Measurements from ENCODE around the gene NKG7.
"Not testable (repeated sequence)": the region's sequence is repeated elsewhere in the genome, so short reads cannot be mapped to it uniquely, and the experiment has no call there.

The NKG7 gene, protein sequence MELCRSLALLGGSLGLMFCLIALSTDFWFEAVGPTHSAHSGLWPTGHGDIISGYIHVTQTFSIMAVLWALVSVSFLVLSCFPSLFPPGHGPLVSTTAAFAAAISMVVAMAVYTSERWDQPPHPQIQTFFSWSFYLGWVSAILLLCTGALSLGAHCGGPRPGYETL

DNA sequence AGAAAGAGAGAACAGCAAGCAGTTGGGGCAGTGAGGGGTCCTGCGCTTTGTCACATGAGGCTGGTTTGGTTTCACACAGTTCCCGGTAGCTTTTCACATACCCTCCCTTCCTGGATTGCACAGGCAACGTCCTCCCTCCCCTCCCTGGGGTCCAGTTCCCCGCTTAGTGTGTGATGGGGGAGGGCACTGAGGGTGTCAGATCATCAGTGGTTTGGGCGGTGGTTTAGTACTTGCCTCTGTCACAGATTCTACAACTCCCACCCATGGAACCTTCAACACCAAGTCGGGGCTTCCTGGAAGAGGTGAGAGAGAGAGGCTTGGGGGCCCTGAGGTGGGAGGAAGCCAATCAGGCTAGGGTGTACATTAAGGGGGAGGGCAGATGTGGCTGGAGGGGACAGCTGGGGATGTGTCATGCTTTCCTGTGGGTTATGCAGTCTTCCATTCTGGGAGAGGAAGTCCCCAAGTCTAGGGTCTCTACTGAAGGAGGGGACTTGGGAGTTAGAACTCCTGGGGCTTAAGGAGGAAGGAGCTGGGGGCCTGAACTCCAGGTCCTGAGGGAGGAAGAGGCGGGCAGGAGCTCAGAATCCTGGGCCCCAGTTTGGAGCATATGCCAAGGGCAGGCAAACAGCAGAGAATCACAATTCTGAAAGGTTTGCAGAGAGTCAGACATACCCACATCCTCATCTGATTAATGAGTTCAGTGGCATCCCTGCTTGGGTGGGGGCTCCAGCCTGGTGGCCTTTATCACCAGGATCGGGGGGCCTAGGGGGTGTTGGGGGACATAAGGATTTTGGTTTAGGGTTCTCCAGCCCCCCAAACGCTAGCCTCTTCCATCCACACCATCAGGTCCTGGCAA lies at the start of gene NKG7:
TSS of gene NKG7 (minus strand) at position 6 of the 856 bp plus-strand sequence. CDS start 119 bp downstream, outside the sequence.
- peak; percentile 62 for DNase-seq (ENCODE audit: low read depth)

DNA sequence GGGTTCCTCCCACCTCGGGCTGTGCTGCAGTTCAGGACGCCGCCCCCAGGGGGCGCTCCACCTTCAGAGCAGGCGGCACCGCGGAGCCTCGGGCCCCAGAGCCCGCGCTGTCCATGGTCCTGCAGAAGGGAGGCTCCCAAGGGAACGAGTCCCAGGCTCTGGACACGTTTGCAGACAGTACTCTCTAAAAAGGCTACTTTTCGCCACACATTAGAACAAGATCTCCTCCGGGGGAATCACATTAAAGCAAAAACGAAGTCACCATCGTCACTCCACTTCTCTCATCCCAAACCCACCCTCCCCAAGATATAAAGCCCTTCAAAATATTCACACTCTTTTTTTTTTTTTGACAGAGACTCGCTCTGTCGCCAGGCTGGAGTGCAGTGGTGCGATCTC lies 49.6 kb upstream of the NKG7 start:
- peak; percentile 75 for DNase-seq (ENCODE audit: low read depth)

DNA sequence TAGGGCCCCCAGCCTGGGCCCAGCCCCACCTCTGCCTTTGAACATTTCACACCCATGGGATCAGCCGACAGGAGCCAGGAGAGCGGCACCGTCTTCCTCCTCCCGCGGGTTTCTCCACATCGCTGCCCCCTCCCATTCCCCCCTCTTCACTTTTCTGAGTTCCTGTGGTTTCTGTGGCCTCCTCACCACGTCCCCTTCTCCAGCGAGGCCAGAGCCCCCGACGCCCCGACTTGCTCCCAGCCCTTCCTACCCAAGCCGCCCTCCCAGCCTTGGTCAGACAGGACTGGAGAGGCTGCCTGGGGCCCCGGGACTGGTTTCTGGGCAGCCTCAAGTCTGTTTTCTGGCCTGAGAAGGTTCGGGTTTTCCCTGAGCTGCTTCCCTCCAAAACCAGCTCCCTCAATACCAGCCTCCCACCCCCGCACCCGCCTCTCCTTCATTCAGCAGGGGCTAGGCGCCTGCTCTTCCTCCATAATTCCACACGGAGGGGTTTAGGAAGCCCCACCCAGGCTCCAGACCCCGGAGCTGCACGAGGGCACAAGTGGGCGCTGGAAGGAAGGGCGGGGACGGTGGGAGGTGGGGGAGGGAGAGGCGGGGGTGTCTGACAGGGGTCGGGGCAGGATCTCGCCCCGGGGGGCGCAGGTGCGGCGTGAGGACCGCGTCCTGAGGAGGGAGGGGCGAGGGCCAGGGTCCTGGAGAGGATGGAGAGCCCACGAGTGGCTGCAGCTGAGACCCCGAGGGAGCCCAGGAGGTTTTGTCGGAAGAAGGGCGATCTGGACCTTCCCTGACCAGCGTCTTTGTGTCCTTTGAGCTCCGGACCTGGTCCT lies 49.0 kb upstream of the NKG7 start:
- DNase-seq (ENCODE audit: low read depth): no peak

DNA sequence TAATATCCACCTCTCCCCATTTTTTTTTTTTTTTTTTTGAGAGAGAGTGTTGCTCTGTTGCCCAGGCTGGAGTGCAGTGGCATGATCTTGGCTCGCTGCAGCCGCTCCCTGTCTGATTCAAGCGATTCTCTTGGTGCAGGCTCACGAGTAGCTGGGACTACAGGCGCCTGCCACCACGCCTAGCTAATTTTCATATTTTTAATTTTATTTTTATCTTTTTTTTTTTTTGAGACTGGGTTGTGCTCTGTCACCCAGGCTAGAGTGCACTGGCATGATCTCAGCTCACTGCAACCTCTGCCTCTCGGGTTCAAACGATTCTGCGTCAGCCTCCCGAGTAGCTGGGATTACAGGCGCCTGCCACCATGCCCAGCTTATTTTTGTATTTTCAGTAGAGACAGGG lies 48.1 kb upstream of the NKG7 start:
- DNase-seq (ENCODE audit: low read depth): not testable (repeated sequence)

DNA sequence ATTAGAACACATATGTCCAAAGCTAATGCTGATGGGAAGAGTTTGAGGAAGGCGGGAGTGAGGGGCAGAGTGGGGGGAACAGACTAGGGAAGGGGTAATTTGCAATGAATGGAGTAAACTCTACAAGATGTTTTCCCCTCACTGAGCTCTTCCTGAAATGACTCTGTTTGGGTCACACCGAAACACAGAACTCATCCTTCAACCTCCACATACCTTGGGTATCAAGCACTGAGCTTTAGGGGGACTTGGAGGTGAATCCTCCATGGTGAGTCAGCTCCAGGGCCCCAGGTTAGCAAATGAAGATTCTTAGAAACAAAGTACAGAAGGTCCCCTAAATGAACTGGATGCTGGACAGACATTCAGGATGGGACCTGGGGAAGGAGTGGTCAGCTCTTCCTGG lies 46.3 kb upstream of the NKG7 start:
- no peak for DNase-seq (ENCODE audit: low read depth)

DNA sequence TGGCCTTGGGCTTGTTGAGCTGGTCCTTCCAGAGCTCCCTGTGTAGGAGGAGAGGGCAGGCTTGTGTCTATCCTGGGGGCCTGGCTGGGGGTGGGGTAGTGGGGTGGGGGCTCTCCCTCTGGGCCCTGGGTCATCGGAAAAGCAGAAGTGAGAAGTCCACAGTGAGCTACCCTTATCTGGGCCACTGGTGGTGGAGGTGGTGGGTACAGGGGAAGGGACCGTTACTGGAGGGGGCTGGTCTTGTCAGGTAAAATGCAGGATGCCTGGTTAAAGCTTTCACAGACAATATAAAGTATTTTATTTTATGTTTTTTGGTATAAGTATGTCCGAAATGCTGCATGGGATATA lies 45.3 kb upstream of the NKG7 start:
- no peak for DNase-seq (ENCODE audit: low read depth)

DNA sequence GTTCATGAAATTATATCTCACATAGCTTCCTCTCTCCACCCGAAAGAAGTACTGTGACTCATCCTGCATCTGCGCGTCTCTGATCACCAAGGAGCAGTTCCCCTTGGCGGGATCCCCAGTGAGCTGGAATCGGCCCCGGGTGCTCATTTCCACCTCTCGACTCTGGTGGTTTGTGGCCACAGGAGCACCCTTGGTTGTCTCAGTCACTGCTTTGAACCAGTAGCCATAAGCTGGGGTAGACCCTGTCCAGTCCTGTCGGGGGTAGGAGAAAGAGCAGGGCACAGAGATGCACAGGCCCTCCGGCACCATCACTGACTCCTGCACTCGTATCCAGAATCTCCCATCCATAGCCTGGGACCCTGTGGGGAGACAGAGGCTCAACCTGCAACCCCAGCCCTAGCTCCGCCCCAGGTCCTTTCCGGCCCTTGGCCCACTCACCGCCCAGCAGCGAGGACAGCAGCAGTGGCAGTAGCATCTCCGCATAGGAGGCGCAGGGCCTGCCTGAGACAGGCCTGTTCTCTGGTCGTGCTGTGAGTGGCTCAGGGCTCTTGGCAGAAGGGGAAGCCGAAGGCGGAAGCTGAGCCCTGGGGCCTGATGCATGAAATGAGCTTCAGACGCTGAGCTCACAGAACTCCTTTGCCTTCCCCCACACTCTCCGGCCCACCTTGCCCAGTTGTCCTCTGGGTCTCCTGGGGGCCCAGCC lies 44.8 kb upstream of the NKG7 start, which contains the start of gene SIGLEC10:
TSS of gene SIGLEC10 (minus strand) at position 536 of the 703 bp plus-strand sequence. CDS start at position 475, 61 bp downstream.
- DNase-seq (ENCODE audit: low read depth): no peak

DNA sequence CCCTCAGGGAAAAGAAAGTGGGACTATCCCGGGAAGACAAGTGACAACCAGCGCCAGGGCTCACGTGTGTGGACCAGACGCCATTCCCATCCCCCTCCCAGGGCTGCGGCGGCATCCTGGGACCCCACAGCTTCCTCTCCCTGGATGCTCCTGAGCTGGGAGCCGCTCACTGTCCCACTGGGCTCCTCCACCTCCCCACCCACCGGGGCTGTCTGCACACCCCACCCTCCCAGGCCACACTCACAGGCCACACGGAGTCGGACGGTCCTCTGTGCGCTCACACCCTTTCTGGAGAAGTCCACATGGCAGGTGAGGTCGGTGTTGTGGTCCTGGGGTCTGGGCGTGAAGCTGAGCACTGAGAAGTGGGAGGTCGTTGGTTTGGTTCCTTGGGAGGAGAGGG lies 44.0 kb upstream of the NKG7 start:
- not testable (repeated sequence) for DNase-seq (ENCODE audit: low read depth)

DNA sequence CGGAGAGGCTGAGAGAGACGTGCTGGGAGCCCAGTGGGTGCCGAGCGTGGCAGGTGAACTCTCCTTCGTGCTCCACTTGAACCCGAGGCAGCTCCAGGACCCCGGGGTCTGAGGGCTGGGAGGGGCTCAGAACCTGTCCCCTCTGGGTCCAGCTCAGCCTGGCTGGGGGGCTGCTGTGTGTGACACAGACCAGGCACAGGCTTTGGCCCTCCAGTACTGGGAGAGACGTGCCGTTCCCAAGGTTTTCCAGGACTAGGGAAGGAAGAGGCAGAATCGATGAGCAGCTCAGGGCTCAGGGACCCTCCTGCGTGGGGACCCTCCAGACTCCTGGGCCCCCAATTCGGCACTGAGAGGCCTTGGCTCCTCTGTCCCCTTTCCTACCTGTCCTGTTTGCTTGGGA lies 42.7 kb upstream of the NKG7 start:
- no peak for DNase-seq (ENCODE audit: low read depth)

DNA sequence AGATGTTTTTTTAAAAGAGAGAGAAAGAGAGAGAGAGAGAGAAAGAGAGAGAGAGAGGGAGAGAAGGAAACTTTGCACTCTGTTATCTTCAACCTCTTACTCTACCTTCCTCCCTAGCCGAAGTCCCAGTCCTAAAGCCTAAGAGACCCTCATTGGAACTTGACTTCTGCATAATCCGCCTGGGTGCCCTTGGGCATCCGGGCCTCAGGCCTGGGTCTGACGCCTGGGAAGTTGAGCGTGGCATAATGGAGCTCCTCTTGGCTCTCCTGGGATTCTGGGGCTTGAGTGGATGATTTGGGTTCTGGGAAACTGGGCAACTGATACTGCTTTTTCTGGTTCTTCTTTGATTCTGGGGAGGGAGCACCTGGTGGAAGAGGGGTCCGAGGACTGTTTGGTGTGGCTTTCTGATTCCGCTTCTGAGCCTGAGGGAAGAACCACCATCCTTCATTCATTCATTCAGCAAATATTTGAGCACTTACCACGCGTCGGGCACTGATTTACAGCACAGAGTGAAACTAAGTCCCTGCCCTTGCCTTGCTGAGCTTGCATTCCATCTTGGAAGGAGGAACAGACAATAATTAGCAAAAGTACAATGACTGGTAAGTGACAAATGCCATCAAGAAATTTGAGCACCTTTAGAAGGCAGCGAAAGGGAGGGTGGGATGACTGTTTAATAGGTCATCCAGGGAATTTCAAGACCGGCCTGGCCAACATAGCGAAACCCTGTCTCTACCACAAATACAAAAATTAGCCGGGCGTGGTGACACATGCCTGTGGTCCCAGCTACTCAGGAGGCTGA lies 38.7 kb upstream of the NKG7 start:
- no peak for DNase-seq (ENCODE audit: low read depth)

DNA sequence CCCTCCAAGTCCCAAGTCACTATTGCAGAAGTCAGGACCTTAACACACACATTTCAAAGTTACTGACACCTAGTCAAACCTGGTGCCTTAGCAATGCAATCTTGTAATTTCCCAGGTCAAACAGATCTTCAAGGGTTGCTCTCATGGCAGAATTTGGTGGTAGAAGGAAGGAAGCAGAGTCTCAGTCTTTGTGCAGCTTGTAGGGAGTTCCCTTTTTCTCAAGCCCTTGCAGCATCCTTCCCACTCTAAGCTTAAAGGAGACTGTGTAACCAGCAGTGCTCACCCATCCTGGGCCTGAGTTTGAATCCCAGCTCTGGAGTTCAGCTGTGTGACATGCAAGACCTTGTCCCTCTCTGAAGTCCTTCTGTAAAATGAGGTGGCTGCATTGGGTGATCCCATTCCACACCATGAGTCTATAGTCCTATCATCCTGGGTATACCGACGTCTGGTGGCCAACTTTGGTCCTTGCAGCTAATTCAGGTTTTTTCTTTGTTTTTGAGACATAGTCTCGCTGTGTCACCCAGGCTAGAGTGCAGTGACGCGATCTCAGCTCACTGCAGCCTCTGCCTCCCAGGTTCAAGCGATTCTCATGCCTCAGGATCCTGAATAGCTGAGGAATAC lies 35.2 kb upstream of the NKG7 start:
- DNase-seq (ENCODE audit: low read depth): no peak

DNA sequence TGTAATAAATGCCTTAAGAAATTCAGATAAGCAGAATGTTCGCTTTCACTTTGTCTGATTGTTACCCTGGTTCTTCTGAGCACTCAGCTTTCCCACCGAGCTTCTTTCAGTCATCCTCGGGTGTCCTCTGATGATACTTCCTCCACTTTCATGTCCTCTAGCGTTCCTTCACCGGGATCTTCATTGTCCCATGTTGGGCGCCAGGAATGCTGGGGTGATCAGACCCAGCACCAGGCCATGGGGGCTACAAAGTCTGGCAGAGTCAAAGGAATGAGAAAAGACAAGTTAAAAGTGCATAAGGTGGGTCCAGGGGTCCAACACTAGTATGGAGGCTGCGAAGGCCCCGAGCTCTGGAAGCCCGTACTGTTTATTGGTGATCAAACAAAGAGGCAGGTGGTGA lies 29.7 kb upstream of the NKG7 start:
- no peak for DNase-seq (ENCODE audit: low read depth)

DNA sequence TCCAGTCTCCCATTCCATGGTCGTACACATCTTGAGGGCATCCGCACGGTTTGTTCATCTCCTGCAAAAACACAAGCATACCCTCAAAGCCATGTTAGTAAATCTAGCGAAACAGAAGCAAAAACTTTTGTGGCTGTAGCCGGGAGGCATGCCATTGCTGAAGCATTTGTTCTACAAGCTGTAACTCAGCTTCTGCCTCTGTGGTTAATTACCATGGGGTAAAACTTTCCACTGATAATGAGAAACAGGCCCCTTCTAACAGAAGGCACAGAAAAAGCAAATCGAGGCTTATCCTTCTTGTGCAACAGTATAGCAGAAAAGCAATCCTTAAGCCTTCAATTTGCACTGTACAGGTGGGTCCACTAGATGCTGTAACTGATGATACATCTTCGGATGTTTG lies 27.5 kb upstream of the NKG7 start:
- not testable (repeated sequence) for DNase-seq (ENCODE audit: low read depth)

DNA sequence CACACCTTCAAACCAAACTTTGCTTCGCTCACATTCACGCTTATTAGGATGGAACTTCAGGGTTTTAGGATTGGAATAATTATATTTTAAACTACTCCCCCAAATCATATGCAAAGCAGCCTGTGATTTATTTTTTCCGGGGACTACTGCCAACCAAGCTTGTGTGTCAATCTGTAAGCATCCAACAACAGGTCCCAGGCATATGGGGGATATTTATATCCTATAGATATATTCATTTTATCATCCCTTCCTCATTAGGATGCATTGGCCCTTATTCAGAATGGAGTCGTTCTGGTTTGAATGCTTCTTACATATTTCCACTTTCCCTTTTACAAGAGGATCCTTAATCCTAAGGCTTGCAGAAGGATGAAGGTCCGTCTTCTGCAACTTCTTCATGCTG lies 26.8 kb upstream of the NKG7 start:
- no peak for DNase-seq (ENCODE audit: low read depth)

DNA sequence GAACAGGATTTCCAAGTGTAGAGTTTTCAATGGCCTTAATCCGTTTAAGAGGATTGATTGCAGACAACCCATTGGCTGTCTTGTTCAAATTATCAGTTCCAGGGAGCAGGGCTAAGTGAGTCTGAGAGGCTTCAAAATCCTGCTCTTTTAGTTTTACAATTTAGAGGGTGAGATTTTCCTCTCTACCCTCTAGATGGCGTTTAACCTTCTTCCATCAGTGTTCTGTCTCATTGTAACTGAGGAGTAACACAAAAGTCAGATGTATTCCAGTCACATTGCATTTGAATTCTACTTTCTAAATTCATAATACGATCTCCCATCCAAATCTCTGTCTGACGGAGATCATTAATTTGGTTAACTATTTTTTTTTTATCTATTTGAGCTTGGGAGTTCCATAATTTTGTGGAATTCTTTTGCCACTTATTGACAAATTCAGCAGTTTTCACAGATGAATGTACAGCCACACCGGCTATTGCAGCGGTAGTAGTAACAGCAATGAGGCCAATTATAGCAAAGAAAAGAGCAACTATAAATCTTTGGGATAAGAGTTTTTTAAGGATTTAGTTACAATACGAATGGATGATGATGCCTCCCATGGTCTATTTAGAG lies 25.7 kb upstream of the NKG7 start:
- DNase-seq (ENCODE audit: low read depth): no peak

DNA sequence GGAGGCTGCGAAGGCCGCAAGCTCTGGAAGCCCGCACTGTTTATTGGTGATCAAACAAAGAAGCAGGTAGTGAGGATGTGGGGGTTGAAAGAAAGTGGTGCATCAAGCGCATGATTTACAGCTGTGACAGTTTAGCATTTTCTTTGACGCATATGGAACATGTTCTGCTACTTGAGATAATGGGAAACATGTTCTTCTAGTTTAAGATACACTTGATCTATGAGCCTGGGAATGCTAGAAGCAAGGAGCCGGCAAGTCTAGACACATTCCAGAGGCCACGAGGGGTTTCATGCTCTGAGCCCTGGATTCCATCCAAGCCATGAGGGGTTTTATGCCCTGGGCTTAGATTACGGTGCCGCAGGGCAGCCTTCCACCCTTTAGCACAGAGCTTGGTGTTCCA lies 25.0 kb upstream of the NKG7 start:
- DNase-seq (ENCODE audit: low read depth): not testable (repeated sequence)

DNA sequence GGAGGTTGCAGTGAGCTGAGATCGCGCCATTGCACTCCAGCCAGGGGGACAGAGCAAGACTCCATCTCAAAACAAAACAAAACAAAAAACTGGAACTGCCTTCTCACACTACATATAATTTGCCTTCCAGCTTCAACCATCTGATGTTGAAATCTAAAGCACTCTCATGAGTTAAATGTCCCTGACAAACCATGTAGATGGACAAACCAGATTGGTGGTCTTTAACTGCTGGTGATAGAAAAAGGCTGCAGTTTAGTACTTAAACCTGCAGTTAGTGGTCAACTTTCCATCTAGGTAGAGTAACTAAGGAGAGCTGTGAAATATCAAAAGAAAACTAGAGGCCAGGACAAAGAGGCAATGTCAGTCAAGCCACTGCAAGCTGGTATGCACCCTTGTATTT lies 23.7 kb upstream of the NKG7 start:
- no peak for DNase-seq (ENCODE audit: low read depth)

DNA sequence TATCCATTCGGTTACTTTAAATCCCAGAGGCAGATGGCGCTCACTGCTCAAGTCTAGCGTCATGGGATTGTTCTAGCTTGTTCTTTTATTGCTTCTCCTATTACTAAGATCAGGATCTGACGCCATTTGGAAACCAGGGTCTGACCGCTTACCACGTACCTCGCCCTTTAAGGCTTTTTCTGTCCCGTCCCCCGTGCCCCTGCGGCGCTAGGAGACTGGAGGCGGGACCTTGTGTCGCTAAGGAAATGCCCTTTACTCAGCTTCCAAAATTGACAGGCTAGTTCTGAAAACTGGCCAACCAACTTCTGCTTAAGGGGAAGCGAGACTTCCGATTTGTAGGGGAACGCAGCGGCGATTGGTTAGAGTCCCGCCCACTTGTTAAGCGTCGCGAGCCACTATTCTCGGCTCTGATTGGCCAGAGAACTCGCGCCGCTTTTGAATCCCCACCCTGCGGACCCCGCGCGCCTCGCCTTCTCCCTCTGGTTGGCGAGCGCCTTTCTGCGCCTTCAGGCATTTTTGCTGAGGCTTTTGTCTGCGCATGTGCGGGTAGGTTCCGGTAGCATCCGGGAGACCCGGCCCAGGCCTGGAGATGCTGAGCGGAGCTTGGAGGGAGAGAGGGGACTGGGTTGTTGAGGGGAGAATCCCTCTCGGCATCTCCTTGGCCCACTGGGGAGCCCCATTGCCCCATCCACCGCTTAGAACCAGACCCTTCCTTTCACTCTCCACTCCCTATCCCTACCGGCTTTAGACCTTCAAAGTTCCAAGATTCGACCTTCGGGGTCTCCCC lies 21.8 kb upstream of the NKG7 start:
- peak; percentile 75 for DNase-seq (ENCODE audit: low read depth)

DNA sequence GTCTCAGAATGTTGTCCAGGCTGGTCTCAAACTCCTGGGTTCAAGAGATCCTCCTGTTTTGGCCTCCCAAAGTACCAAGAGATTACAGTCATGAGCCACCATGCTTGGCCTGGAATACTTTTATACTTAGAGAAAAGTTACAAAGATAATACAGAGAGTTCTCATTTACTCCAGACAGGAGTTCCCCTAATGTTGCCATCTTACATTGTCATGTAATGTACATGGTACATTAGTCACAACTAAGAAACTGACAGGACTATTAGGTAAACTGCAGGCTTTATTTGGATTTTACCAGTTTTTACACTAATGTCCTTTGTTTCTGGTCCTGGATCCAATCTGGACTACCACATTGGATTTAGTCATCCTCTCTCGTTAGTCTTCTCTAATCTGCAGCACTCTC lies 20.2 kb upstream of the NKG7 start:
- DNase-seq (ENCODE audit: low read depth): no peak

Measured in stimulated activated CD8-positive, alpha-beta memory T cell treated with anti-CD3 and anti-CD28 coated beads, Interleukin-15, amount 100 ng/mL, for 1 hour (primary cell).